ENCODE measurements around the gene TNFRSF12A. TPM values are rescaled to one million over a fixed set of nuclear protein-coding genes. Genes with fewer than 3 reads are reported as not detected.

The TNFRSF12A gene
- polyA plus RNA-seq, 1 experiment, result 282 TPM

GRCh38 chr16:2976201-2976600 lies 44.0 kb upstream of the TNFRSF12A start:
- Histone ChIP-seq H3K36me3 (ENCODE audit: control insufficient read depth, insufficient read depth, low read length) (no peaks in the 10 kb centered on the region; the same call in 1 of the 2 replicates), H3K4me3 (ENCODE audit: low read depth, low read length) (no peak overlapping the region), H3K27me3 (ENCODE audit: control insufficient read depth, insufficient read depth, low read length) (no peaks in the 10 kb centered on the region)
- DNase-seq (ENCODE audit: low read depth), result no peak
- ChIA-PET CTCF (interaction anchor here (0.6 kb wide), 1 partner anchor 11 kb away, joined by 3 read pairs; no protein-coding TSS in a partner anchor), POLR2A (no interaction called here)
- no peak for TF ChIP-seq CTCF (IDR thresholded peaks at IDR 0.05; ENCODE audit: insufficient read depth, low read depth, low read length)

- Histone ChIP-seq H3K4me3 (ENCODE audit: low read depth, low read length) (no peak overlapping the region), H3K27me3 (ENCODE audit: control insufficient read depth, insufficient read depth, low read length) (no peaks in the 10 kb centered on the region), H3K36me3 (ENCODE audit: control insufficient read depth, insufficient read depth, low read length) (no peaks in the 10 kb centered on the region; the same call in 1 of the 2 replicates)
- ChIA-PET POLR2A (no interaction called here), CTCF (no interaction called here)
- TF ChIP-seq CTCF (IDR thresholded peaks at IDR 0.05; ENCODE audit: insufficient read depth, low read depth, low read length), result no peak
- DNase-seq (ENCODE audit: low read depth), result no peak
Measured at GRCh38 chr16:2976673-2977072, 43.5 kb upstream of the TNFRSF12A start.

- CTCF ChIA-PET, result interaction anchor here (1.0 kb wide), 1 partner anchor 50 kb away, joined by 3 read pairs; no protein-coding TSS in a partner anchor
- no peak overlapping the region for H3K4me3 ChIP-seq (ENCODE audit: low read depth, low read length)
Measured at GRCh38 chr16:2977440-2977839, 42.7 kb upstream of the TNFRSF12A start.

GRCh38 chr16:2979669-2980226 lies 40.4 kb upstream of the TNFRSF12A start:
- ChIA-PET CTCF (interaction anchor here (0.6 to 1.1 kb wide), 4 partner anchors 7 to 74 kb away, joined by 3 to 4 read pairs (median 3); no protein-coding TSS in a partner anchor), POLR2A (no interaction called here)
- no peak for DNase-seq (ENCODE audit: low read depth)
- no peak for TF ChIP-seq CTCF (IDR thresholded peaks at IDR 0.05; ENCODE audit: insufficient read depth, low read depth, low read length)
- H3K4me3 ChIP-seq (ENCODE audit: low read depth, low read length), result peak overlapping the region; percentile 68
- no peaks in the 10 kb centered on the region for H3K36me3 ChIP-seq (ENCODE audit: control insufficient read depth, insufficient read depth, low read length)
- no peaks in the 10 kb centered on the region for H3K27me3 ChIP-seq (ENCODE audit: control insufficient read depth, insufficient read depth, low read length)

More at GRCh38 chr16:2977440-2977839, 42.7 kb upstream of the TNFRSF12A start:
- no peak for TF ChIP-seq CTCF (IDR thresholded peaks at IDR 0.05; ENCODE audit: insufficient read depth, low read depth, low read length)
- Histone ChIP-seq H3K36me3 (ENCODE audit: control insufficient read depth, insufficient read depth, low read length) (no peaks in the 10 kb centered on the region; the same call in 1 of the 2 replicates), H3K27me3 (ENCODE audit: control insufficient read depth, insufficient read depth, low read length) (no peaks in the 10 kb centered on the region)
- POLR2A ChIA-PET, result no interaction called here
- DNase-seq (ENCODE audit: low read depth), result no peak

GRCh38 chr16:2980227-2981176 lies 39.7 kb upstream of the TNFRSF12A start, which contains the start of gene PKMYT1:
Gene PKMYT1, minus strand, starts transcription at chr16:2980446. Its CDS starts 789 bp downstream, at chr16:2979657.
- Histone ChIP-seq H3K4me3 (ENCODE audit: low read depth, low read length) (peak within 1 kb of the TSS; percentile 68), H3K36me3 (ENCODE audit: control insufficient read depth, insufficient read depth, low read length) (no peaks in the 10 kb centered on the region), H3K27me3 (ENCODE audit: control insufficient read depth, insufficient read depth, low read length) (no peaks in the 10 kb centered on the region)
- no peak for TF ChIP-seq CTCF (IDR thresholded peaks at IDR 0.05; ENCODE audit: insufficient read depth, low read depth, low read length)
- peak; percentile 46 for DNase-seq (ENCODE audit: low read depth)
- CTCF ChIA-PET, result interaction anchor here (0.6 to 2.3 kb wide), 9 partner anchors 8 to 74 kb away, joined by 3 to 7 read pairs (median 3); no protein-coding TSS in a partner anchor
- POLR2A ChIA-PET, result no interaction called here
